GM12878 (cell line): ENCODE results near the gene C19orf81. TPM values are rescaled to one million over a fixed set of nuclear protein-coding genes. Genes with fewer than 3 reads are reported as not detected.

Source experiments
- ATAC-seq: fragments of 200-7000 bp; cut with Tn5 transposase; 3 replicates; pipeline ENCODE4 v1.9.1; 2020; ENCODE audit warnings: mild to moderate bottlenecking, moderate library complexity
- BruUV-seq: library from RNA; stranded (reverse); fragments of 400-500 nt; replicated peaks from 2 replicates; lab custom pipeline; 2021; lab: Mats Ljungman, UMichigan
- CTCF ChIA-PET: fragments of 300-600 bp; sonication (Branson Sonifier 250); formaldehyde crosslinking; extraction: SDS; loops from one replicate; lab custom pipeline; 2021; ENCODE audit warnings: inconsistent platforms; lab: Yijun Ruan, JAX
- POLR2A ChIA-PET: fragments of 350-600 bp; formaldehyde crosslinking; extraction: SDS; loops from one replicate; lab custom pipeline; 2021; ENCODE audit warnings: inconsistent platforms; lab: Charles Lee
- RAD21 ChIA-PET: fragments of 300-600 bp; sonication (Branson Sonifier 250); formaldehyde crosslinking; loops from one replicate; lab custom pipeline; 2023; ENCODE audit warnings: antibody characterized with exemption; ENCODE audit not compliant: unreplicated experiment; lab: Charles Lee
- SMC1A ChIA-PET: fragments of 300-600 bp; sonication (Branson Sonifier 250); formaldehyde crosslinking; loops from one replicate; lab custom pipeline; 2023; ENCODE audit not compliant: unreplicated experiment, uncharacterized antibody; lab: Charles Lee
- DNase-seq: peaks from one replicate; pipeline ENCODE4 v3.0.0-alpha.2; 2011; ENCODE audit warnings: low read depth, low spot score
- FAIRE-seq: peaks from 3 replicates; lab custom pipeline; 2011; peaks lifted over from hg19 to GRCh38; lab: Jason Lieb, UNC
- H2AFZ ChIP-seq: 2 replicates; pipeline ENCODE4 v1.6.0; 2011; ENCODE audit warnings: low read depth, low read length, control low read depth; ENCODE audit not compliant: control insufficient read depth
- H3K27ac ChIP-seq: 2 replicates; pipeline ENCODE4 v1.5.1; 2011; ENCODE audit warnings: control low read depth; ENCODE audit not compliant: control insufficient read depth, insufficient read depth
- H3K27me3 ChIP-seq, 2 experiments: replicated peaks in 1 of 2; 2 replicates each; pipeline versions ENCODE4 v1.6.0 to v1.6.1; 2011; ENCODE audit warnings: low read length in 1 of 2; ENCODE audit not compliant: control insufficient read depth in 2 of 2, insufficient read depth in 2 of 2
- H3K36me3 ChIP-seq, 2 experiments: 2 replicates each; pipeline ENCODE4 v1.5.1; 2011; ENCODE audit warnings: low read length in 1 of 2; ENCODE audit not compliant: control insufficient read depth in 2 of 2, insufficient read depth in 2 of 2
- H3K4me1 ChIP-seq: 2 replicates; pipeline ENCODE4 v1.6.1; 2011; ENCODE audit warnings: mild to moderate bottlenecking, low read length, moderate library complexity, mixed read lengths; ENCODE audit not compliant: control insufficient read depth, insufficient read depth
- H3K4me2 ChIP-seq: 2 replicates; pipeline ENCODE4 v1.6.0; 2011; ENCODE audit warnings: control low read depth; ENCODE audit not compliant: control insufficient read depth, insufficient read depth
- H3K4me3 ChIP-seq: fragments of 200-600 bp; sonication (generic); 2 replicates; pipeline ENCODE4 v1.5.1; 2016
- H3K79me2 ChIP-seq: 2 replicates; pipeline ENCODE4 v1.6.0; 2011; ENCODE audit warnings: low read length; ENCODE audit not compliant: control insufficient read depth, insufficient read depth
- H3K9ac ChIP-seq: 2 replicates; pipeline ENCODE4 v1.8.0; 2011; ENCODE audit warnings: low read length, control low read depth, mixed read lengths; ENCODE audit not compliant: control insufficient read depth, insufficient read depth
- H3K9me3 ChIP-seq: replicated peaks from 3 replicates; pipeline ENCODE4 v1.5.1; 2011; ENCODE audit warnings: mild to moderate bottlenecking, low read length; ENCODE audit not compliant: control insufficient read depth, insufficient read depth
- H4K20me1 ChIP-seq: 2 replicates; pipeline ENCODE4 v1.6.0; 2011; ENCODE audit not compliant: control insufficient read depth, insufficient read depth
- EP300 ChIP-seq, 2 experiments: fragments of 150-350 bp in 1 of 2; IDR thresholded peaks; 2 replicates each; pipeline ENCODE4 v1.6.1; 2011 to 2012; ENCODE audit warnings: low read depth in 2 of 2, low read length in 2 of 2, borderline replicate concordance in 1 of 2, improper control_type of control experiment in 1 of 2, inconsistent platforms in 1 of 2; ENCODE audit not compliant: control insufficient read depth in 1 of 2
- GABPA ChIP-seq: IDR thresholded peaks from 2 replicates; pipeline ENCODE4 v1.6.1; 2014; ENCODE audit warnings: antibody characterized with exemption, low read depth, mild to moderate bottlenecking, inconsistent platforms
- JUND ChIP-seq: IDR thresholded peaks from 2 replicates; pipeline ENCODE4 v1.6.1; 2012; ENCODE audit warnings: low read depth, mild to moderate bottlenecking, low read length, improper control_type of control experiment, moderate library complexity
- MTA2 ChIP-seq: fragments of 450-650 bp; IDR thresholded peaks from 2 replicates; pipeline ENCODE4 v1.6.1; 2016; ENCODE audit warnings: low read depth, mild to moderate bottlenecking, moderate library complexity
- NFYA ChIP-seq: IDR thresholded peaks from 2 replicates; pipeline ENCODE4 v1.6.1; 2011; ENCODE audit warnings: low read depth, mild to moderate bottlenecking, low read length, improper control_type of control experiment, borderline replicate concordance
- SMARCA5 ChIP-seq: fragments of 450-650 bp; IDR thresholded peaks from 2 replicates; pipeline ENCODE4 v1.6.1; 2017; ENCODE audit warnings: mild to moderate bottlenecking
- ZNF217 ChIP-seq: fragments of 450-650 bp; IDR thresholded peaks from 2 replicates; pipeline ENCODE4 v1.6.1; 2017; ENCODE audit warnings: antibody characterized with exemption, mild to moderate bottlenecking
- WGBS: methylation state at CpG from one replicate; pipeline ENCODE4 v1.1.6; 2016; ENCODE audit warnings: low lambda C conversion rate; ENCODE audit not compliant: insufficient replicate concordance, insufficient coverage; ENCODE audit errors: missing lambda C conversion rate; 5-methylcytosine and 5-hydroxymethylcytosine counted together
- in situ Hi-C: fragments of 300-500 bp; cut with MboI; formaldehyde crosslinking; loops from 9 replicates; pipeline ENCODE4 v1.14.3; 2018; ENCODE audit warnings: mixed read lengths
- intact Hi-C: fragments of 100-400 bp; cut with micrococcal nuclease; formaldehyde crosslinking; loops from one replicate; pipeline ENCODE4 v1.14.2; 2022; ENCODE audit not compliant: unreplicated experiment
- polyA plus RNA-seq, 11 experiments: library from polyadenylated mRNA; depleted of rRNA in 4 of 11; unstranded in 6 of 11; stranded (reverse) in 5 of 11; fragments of >200 nt; fragmentation: Nextera tagmentation in 4 of 11; fragmentation: Illumina TruSeq in 1 of 11; extraction: Ambion mirVana in 4 of 11; extraction: Trizol in 1 of 11; gene quantifications; 1 replicate in 1 of 11; 2 replicates in 10 of 11; pipeline versions ENCODE4 v1.2.1 to v1.2.3, GENCODE V29; 2011 to 2016; ENCODE audit warnings: inconsistent platforms in 2 of 11, missing spikeins in 2 of 11, low read depth in 1 of 11
- total RNA-seq, 4 experiments: library from RNA; depleted of rRNA in 3 of 4; stranded (reverse); fragments of >200 nt in 3 of 4; fragmentation: Illumina TruSeq in 1 of 4; extraction: Trizol in 1 of 4; gene quantifications; 2 replicates each; pipeline versions ENCODE4 v1.2.1 to v1.2.3, GENCODE V29; 2013 to 2021
- TF ChIP-seq, protein P1 (sequence below): IDR thresholded peaks from 2 replicates; pipeline ENCODE4 v1.6.1; 2012; ENCODE audit warnings: low read depth, low read length, improper control_type of control experiment
- TF ChIP-seq, protein P2 (sequence below): fragments of 450-650 bp; IDR thresholded peaks from 2 replicates; pipeline ENCODE4 v1.6.1; 2017; ENCODE audit warnings: mild to moderate bottlenecking, moderate library complexity
- TF ChIP-seq, protein P3 (sequence below): IDR thresholded peaks from 2 replicates; pipeline ENCODE4 v1.6.1; 2012; ENCODE audit warnings: improper control_type of control experiment, low read depth, low read length; ENCODE audit not compliant: insufficient replicate concordance

Gene C19orf81
- total and polyA plus RNA-seq, 10 of the 15 experiments (the other 5 are each of a cell fraction or from before 2014, with no cell fraction given), result 0.69 TPM; not detected in 9

DNA sequence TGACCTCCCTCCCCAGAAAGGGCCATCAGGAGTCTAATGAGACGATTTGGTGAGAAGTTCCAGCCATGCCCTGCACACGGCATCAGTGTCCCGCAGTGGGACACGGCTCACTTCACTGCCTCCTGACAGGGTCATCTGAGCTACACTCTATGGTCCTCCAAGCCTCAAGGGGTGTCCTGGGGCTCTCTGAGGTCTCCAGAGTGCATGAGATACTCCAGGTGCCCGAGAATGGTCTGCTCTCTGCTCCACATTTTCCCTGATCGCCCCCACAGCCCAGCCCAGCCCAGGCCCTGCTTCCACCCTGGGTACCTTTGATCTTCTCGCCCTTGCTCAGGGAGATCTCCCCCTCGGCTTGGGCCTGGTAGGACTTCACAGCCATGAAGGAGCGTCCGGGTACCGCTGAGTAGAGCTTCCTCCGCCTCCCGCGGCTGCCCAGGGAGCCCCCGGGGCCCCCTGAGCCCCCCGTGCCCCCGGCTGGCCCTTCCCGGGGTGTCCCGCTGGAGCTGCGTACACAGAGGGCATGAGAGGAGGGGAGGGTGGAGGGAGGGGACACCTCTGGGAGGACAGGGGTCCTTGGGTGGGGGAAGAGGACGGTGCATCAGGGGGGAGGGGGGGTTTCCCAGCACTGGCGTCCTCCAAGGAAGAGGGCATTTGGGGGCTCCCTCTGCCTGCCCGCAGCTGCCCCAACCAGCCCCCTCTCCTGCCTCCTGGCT is 53.1 kb downstream of the C19orf81 start:
- ChIA-PET RAD21 (no interaction called here), CTCF (interaction anchor here (1.2 to 1.9 kb wide), 2 partner anchors 81 to 220 kb away, joined by 4 to 7 read pairs; no protein-coding TSS in a partner anchor), SMC1A (interaction anchor here (0.5 to 0.8 kb wide), 2 partner anchors 220 to 891 kb away, joined by 3 read pairs; no protein-coding TSS in a partner anchor), POLR2A (no interaction called here)
- Histone ChIP-seq H2AFZ (no peak overlapping the region), H3K79me2 (no peaks in the 10 kb centered on the region), H3K4me1 (no peaks in the 10 kb centered on the region), H3K9me3 (no peaks in the 10 kb centered on the region), H3K4me2 (no peak overlapping the region), H3K27me3 (no peaks in the 10 kb centered on the region; a peak in 1 of 4 replicates), H4K20me1 (no peaks in the 10 kb centered on the region), H3K27ac (no peak overlapping the region), H3K9ac (no peak overlapping the region), H3K4me3 (no peak overlapping the region), H3K36me3 (no peaks in the 10 kb centered on the region)
- no peak for ATAC-seq
- 20% methylated on average over 11 of the region's 23 CpGs for WGBS
- intact Hi-C loops, result no loop called here
- no TSS peak for BruUV-seq
- no peak for FAIRE-seq
- in situ Hi-C loops, result no loop called here
- DNase-seq, result no peak
- no peak for TF ChIP-seq SMARCA5
- TF ChIP-seq EP300 (IDR thresholded peaks at IDR 0.05; ENCODE audit: borderline replicate concordance in 1 of 2, control insufficient read depth in 1 of 2, low read depth in 2 of 2, low read length in 2 of 2), result no peak
- TF ChIP-seq NFYA, result no peak
- no peak for TF ChIP-seq JUND
- TF ChIP-seq, protein P1, sequence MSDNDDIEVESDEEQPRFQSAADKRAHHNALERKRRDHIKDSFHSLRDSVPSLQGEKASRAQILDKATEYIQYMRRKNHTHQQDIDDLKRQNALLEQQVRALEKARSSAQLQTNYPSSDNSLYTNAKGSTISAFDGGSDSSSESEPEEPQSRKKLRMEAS, result no peak
- TF ChIP-seq ZNF217, result no peak
- TF ChIP-seq, protein P2, sequence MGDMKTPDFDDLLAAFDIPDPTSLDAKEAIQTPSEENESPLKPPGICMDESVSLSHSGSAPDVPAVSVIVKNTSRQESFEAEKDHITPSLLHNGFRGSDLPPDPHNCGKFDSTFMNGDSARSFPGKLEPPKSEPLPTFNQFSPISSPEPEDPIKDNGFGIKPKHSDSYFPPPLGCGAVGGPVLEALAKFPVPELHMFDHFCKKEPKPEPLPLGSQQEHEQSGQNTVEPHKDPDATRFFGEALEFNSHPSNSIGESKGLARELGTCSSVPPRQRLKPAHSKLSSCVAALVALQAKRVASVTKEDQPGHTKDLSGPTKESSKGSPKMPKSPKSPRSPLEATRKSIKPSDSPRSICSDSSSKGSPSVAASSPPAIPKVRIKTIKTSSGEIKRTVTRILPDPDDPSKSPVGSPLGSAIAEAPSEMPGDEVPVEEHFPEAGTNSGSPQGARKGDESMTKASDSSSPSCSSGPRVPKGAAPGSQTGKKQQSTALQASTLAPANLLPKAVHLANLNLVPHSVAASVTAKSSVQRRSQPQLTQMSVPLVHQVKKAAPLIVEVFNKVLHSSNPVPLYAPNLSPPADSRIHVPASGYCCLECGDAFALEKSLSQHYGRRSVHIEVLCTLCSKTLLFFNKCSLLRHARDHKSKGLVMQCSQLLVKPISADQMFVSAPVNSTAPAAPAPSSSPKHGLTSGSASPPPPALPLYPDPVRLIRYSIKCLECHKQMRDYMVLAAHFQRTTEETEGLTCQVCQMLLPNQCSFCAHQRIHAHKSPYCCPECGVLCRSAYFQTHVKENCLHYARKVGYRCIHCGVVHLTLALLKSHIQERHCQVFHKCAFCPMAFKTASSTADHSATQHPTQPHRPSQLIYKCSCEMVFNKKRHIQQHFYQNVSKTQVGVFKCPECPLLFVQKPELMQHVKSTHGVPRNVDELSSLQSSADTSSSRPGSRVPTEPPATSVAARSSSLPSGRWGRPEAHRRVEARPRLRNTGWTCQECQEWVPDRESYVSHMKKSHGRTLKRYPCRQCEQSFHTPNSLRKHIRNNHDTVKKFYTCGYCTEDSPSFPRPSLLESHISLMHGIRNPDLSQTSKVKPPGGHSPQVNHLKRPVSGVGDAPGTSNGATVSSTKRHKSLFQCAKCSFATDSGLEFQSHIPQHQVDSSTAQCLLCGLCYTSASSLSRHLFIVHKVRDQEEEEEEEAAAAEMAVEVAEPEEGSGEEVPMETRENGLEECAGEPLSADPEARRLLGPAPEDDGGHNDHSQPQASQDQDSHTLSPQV, result no peak
- TF ChIP-seq, protein P3, sequence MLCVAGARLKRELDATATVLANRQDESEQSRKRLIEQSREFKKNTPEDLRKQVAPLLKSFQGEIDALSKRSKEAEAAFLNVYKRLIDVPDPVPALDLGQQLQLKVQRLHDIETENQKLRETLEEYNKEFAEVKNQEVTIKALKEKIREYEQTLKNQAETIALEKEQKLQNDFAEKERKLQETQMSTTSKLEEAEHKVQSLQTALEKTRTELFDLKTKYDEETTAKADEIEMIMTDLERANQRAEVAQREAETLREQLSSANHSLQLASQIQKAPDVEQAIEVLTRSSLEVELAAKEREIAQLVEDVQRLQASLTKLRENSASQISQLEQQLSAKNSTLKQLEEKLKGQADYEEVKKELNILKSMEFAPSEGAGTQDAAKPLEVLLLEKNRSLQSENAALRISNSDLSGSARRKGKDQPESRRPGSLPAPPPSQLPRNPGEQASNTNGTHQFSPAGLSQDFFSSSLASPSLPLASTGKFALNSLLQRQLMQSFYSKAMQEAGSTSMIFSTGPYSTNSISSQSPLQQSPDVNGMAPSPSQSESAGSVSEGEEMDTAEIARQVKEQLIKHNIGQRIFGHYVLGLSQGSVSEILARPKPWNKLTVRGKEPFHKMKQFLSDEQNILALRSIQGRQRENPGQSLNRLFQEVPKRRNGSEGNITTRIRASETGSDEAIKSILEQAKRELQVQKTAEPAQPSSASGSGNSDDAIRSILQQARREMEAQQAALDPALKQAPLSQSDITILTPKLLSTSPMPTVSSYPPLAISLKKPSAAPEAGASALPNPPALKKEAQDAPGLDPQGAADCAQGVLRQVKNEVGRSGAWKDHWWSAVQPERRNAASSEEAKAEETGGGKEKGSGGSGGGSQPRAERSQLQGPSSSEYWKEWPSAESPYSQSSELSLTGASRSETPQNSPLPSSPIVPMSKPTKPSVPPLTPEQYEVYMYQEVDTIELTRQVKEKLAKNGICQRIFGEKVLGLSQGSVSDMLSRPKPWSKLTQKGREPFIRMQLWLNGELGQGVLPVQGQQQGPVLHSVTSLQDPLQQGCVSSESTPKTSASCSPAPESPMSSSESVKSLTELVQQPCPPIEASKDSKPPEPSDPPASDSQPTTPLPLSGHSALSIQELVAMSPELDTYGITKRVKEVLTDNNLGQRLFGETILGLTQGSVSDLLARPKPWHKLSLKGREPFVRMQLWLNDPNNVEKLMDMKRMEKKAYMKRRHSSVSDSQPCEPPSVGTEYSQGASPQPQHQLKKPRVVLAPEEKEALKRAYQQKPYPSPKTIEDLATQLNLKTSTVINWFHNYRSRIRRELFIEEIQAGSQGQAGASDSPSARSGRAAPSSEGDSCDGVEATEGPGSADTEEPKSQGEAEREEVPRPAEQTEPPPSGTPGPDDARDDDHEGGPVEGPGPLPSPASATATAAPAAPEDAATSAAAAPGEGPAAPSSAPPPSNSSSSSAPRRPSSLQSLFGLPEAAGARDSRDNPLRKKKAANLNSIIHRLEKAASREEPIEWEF, result no peak
- TF ChIP-seq GABPA, result no peak
- TF ChIP-seq MTA2, result no peak
